C4-2B (cell line): ENCODE measurements around the gene PTPRM.
A peak's percentile ranks its signal among the peaks of the same experiment; 100 is the strongest.

Source experiments
- H3K27ac ChIP-seq: fragments of 450-650 bp; 2 replicates; pipeline ENCODE4 v1.5.1; 2017
- CTCF ChIP-seq: fragments of 450-650 bp; conservative IDR thresholded peaks from 2 replicates; pipeline ENCODE4 v1.5.1; 2017; ENCODE audit warnings: mild to moderate bottlenecking
- ZFX ChIP-seq: fragments of 450-650 bp; IDR thresholded peaks from 2 replicates; pipeline ENCODE4 v1.6.1; 2017

PTPRM gene

GRCh38 chr18:8232791-8233190 is 665.7 kb downstream of the PTPRM start:
- TF ChIP-seq CTCF = no peak
- no peak for TF ChIP-seq ZFX
- H3K27ac ChIP-seq = peak overlapping the region; percentile 66

GRCh38 chr18:8235894-8236293 is 668.8 kb downstream of the PTPRM start:
- no peak overlapping the region for H3K27ac ChIP-seq
- TF ChIP-seq ZFX = no peak

- TF ChIP-seq CTCF = no peak
- TF ChIP-seq ZFX = no peak
- no peak overlapping the region for H3K27ac ChIP-seq
Observed at GRCh38 chr18:8238507-8238906, 671.4 kb downstream of the PTPRM start.

GRCh38 chr18:8241731-8242130 is 674.6 kb downstream of the PTPRM start:
- no peak overlapping the region for H3K27ac ChIP-seq
- TF ChIP-seq CTCF = no peak

- no peak for TF ChIP-seq CTCF
- no peak for TF ChIP-seq ZFX
- no peak overlapping the region for H3K27ac ChIP-seq
Observed at GRCh38 chr18:8242151-8242696, 675.1 kb downstream of the PTPRM start.

GRCh38 chr18:8247700-8248099 is 680.6 kb downstream of the PTPRM start:
- TF ChIP-seq ZFX (no peak), CTCF (no peak)
- H3K27ac ChIP-seq = no peak overlapping the region

- no peak for TF ChIP-seq ZFX
- TF ChIP-seq CTCF = no peak
- no peak overlapping the region for H3K27ac ChIP-seq
Observed at GRCh38 chr18:8248576-8248975, 681.5 kb downstream of the PTPRM start.

- TF ChIP-seq CTCF = no peak
- TF ChIP-seq ZFX = no peak
Observed at GRCh38 chr18:8249811-8250210, 682.7 kb downstream of the PTPRM start.

More at GRCh38 chr18:8249811-8250210, 682.7 kb downstream of the PTPRM start:
- H3K27ac ChIP-seq = no peak overlapping the region
